HL-60/S4 treated with phorbol 12-myristate 13-acetate at 8.2 ng/mL for 4 days and 3 days (cell line): ENCODE measurements around the gene SNRNP70.
"Not testable (repeated sequence)": the region's sequence is repeated elsewhere in the genome, so short reads cannot be mapped to it uniquely, and the experiment has no call there.

Source experiments
- in situ Hi-C: fragments of 300-500 bp; cut with MboI; formaldehyde crosslinking; loops from 2 replicates; pipeline ENCODE4 v1.15.0; 2022; ENCODE audit warnings: low sequenced_read_pairs

SNRNP70 gene, protein sequence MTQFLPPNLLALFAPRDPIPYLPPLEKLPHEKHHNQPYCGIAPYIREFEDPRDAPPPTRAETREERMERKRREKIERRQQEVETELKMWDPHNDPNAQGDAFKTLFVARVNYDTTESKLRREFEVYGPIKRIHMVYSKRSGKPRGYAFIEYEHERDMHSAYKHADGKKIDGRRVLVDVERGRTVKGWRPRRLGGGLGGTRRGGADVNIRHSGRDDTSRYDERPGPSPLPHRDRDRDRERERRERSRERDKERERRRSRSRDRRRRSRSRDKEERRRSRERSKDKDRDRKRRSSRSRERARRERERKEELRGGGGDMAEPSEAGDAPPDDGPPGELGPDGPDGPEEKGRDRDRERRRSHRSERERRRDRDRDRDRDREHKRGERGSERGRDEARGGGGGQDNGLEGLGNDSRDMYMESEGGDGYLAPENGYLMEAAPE

GRCh38 chr19:49085020-49085867 is at the start of gene SNRNP70:
TSS of gene SNRNP70 (plus strand) at chr19:49085451. CDS start at chr19:49086415, 964 bp downstream.
- in situ Hi-C loops: no loop called here

DNA sequence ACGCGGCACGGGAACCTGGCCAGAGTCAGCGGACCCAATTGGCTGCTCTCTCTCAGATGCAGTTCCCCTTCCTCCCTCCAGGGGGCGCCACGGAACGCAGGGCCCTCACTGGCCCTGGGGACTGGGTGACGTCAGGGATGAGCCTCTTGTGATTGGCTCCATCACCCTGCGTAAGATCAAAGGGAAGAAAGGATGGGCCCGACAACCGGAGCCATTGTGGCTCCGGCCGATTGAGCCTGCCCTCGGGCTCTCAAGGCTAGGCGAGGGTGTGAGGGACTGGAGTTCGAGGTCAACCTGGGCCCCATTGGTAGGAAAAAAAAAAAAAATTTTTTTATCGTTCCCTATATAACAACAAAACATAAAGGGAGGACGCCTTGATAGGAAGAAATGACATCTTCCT is 48.4 kb upstream of the SNRNP70 start, which contains the start of gene CGB1:
Gene CGB1 (minus strand): TSS at position 81 of the 400 bp plus-strand sequence. CDS start 184 bp downstream, outside the sequence.
- in situ Hi-C loops: not testable (repeated sequence)

- in situ Hi-C loops: not testable (repeated sequence)
Observed at GRCh38 chr19:49038111-49038510, 47.1 kb upstream of the SNRNP70 start.

- in situ Hi-C loops: not testable (repeated sequence)
Observed at GRCh38 chr19:49038557-49039276, 46.5 kb upstream of the SNRNP70 start.

DNA sequence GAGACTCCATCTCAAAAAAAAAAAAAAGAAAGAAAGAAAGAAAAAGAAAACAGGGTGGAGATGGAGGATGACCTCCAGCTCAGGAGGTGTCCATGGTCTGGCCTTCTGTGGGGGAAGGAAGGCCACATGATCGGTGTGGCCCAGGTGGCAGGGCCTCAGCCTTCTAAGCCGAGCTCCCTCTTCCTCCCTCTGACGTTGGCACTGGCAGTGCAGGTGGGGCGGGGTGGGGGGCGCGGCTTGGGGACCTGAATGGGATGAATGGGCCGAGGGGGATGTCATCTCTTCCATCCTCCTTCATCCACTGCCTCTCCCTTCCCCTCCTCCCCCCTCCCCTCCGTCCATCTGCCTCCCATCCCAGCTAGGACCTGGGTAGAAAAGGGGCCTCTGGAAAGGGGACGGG is 45.5 kb upstream of the SNRNP70 start:
- in situ Hi-C loops: not testable (repeated sequence)

GRCh38 chr19:49042177-49042576 is 43.1 kb upstream of the SNRNP70 start:
- in situ Hi-C loops: no loop called here

- in situ Hi-C loops: not testable (repeated sequence)
Observed at GRCh38 chr19:49042666-49043065, 42.6 kb upstream of the SNRNP70 start.

GRCh38 chr19:49043548-49043947 is 41.7 kb upstream of the SNRNP70 start, which contains the start of gene CGB5:
TSS of gene CGB5 (plus strand) at chr19:49043848. CDS start at chr19:49044210, 362 bp downstream.
- in situ Hi-C loops: not testable (repeated sequence)

GRCh38 chr19:49049011-49049410 is 36.2 kb upstream of the SNRNP70 start, which contains the start of gene CGB8:
TSS of gene CGB8 (minus strand) at chr19:49049111. CDS start at chr19:49048739, 372 bp downstream.
- in situ Hi-C loops: not testable (repeated sequence)

DNA sequence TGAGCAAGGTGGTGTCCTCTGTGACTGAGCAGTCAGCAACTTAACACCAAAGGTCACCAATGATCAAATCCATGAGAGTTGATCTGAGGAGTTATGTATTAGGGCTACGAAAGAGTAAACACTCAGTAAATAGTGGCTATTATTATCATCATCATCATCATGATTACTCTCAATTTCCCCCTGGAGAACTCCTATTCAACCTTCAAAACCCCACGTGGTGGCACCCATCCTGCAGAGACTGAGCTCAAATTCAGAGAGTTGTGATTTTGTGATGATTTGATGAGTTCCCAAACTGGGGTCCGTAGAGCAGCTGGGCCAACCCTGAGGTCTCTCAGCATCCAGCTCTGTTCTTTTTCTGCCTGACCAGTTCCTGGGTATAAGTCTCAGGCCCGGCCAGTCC is 35.4 kb upstream of the SNRNP70 start:
- in situ Hi-C loops: not testable (repeated sequence)

- in situ Hi-C loops: not testable (repeated sequence)
Observed at GRCh38 chr19:49050376-49051033, 34.7 kb upstream of the SNRNP70 start.

- in situ Hi-C loops: no loop called here
Observed at GRCh38 chr19:49056101-49056901, 28.9 kb upstream of the SNRNP70 start.

- in situ Hi-C loops: not testable (repeated sequence)
Observed at GRCh38 chr19:49056902-49057596, 28.2 kb upstream of the SNRNP70 start.

GRCh38 chr19:49057636-49058234 is 27.5 kb upstream of the SNRNP70 start, which contains the start of gene CGB7:
TSS of gene CGB7 (minus strand) at chr19:49057749. CDS start at chr19:49055375, 2,374 bp downstream.
- in situ Hi-C loops: no loop called here

DNA sequence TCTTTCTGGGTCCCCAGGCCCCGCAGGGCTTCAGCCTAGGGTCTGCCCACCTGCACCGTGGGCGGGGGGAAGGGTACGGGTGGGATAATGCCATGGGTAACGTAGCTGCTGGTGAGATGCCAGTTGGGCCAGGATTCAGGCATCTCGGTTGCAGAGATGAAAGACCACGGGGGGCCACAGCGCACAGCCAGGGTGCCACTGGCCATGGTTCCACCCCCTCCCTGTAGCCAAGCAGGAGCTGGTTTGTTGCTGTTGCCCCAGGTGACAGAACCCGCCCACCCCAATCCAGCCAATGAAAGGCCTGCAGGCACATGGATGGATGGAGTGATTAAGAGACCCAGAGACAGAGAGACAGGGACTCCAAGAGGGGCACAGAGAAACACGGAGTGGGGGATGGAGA is 26.7 kb upstream of the SNRNP70 start:
- in situ Hi-C loops: no loop called here

DNA sequence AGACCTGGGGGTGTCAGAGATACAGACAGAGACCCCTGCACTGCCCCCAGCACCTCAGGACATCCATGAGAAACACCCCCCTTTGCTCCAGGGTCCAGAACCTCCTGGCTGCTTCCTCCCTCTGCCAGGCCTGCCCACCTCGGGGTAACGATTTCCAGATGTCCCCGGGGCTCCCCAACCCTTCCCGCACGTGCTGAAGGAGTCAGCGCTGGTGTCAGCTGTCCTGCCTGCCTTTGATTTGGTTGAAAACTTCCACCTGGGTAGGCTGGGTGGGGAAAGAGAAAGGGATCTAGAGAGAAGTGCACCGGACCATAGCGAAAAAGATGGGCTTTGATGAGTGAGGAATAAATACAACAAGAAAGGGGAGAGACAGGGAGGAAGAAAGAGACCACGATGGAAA is 26.2 kb upstream of the SNRNP70 start:
- in situ Hi-C loops: no loop called here

GRCh38 chr19:49061000-49061399 is 24.3 kb upstream of the SNRNP70 start:
- in situ Hi-C loops: no loop called here

DNA sequence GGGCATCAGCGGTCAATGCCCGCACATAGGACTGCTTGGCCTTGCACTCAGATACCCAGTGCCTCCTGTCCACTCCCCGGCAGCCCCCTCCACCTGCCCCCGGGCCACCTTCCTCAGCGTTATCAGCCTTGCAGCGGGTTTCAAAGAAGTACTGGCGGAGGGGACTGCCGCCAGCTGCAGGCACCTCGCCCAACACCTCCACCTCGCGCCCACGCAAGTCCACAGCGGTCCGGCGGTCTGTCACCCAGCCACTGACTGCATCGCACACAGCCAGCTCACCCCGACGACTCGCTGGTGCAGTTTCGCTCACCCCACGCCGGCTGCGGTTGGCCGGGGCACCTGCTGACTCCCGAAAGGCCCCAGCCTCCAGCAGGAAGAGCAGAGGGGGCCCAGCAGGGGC is 23.8 kb upstream of the SNRNP70 start:
- in situ Hi-C loops: no loop called here
